Fibroblast of upper back skin (primary cell): ENCODE data around the gene OLFML1.

Experiments used
- DNase-seq: peaks from one replicate; pipeline ENCODE4 v3.0.0-alpha.2; 2013

Gene OLFML1

GRCh38 chr11:7485186-7486097 lies at the start of gene OLFML1:
Gene OLFML1, plus strand, starts transcription at chr11:7485506. Its CDS starts 370 bp downstream, at chr11:7485876.
- DNase-seq, result peak; percentile 52

GRCh38 chr11:7436146-7436545 lies 49.2 kb upstream of the OLFML1 start:
- DNase-seq, result no peak

- DNase-seq, result no peak
Observed at GRCh38 chr11:7436657-7437056, 48.6 kb upstream of the OLFML1 start.

- peak; percentile 84 for DNase-seq
Observed at GRCh38 chr11:7437696-7438095, 47.6 kb upstream of the OLFML1 start.

GRCh38 chr11:7439746-7440320 lies 45.5 kb upstream of the OLFML1 start:
- DNase-seq, result no peak

GRCh38 chr11:7442588-7443215 lies 42.6 kb upstream of the OLFML1 start:
- DNase-seq, result peak; percentile 50

GRCh38 chr11:7444091-7444981 lies 41.0 kb upstream of the OLFML1 start:
- peak; percentile 17 for DNase-seq

GRCh38 chr11:7445564-7445963 lies 39.7 kb upstream of the OLFML1 start:
- no peak for DNase-seq

GRCh38 chr11:7448201-7448600 lies 37.1 kb upstream of the OLFML1 start:
- DNase-seq, result no peak

- no peak for DNase-seq
Observed at GRCh38 chr11:7449211-7449840, 36.0 kb upstream of the OLFML1 start.

GRCh38 chr11:7449841-7450214 lies 35.5 kb upstream of the OLFML1 start:
- peak; percentile 2 for DNase-seq

GRCh38 chr11:7450836-7451235 lies 34.5 kb upstream of the OLFML1 start:
- DNase-seq, result no peak

- DNase-seq, result no peak
Observed at GRCh38 chr11:7451520-7451919, 33.8 kb upstream of the OLFML1 start.

- no peak for DNase-seq
Observed at GRCh38 chr11:7451952-7452494, 33.3 kb upstream of the OLFML1 start.

GRCh38 chr11:7454854-7455253 lies 30.5 kb upstream of the OLFML1 start:
- no peak for DNase-seq

GRCh38 chr11:7457211-7457610 lies 28.1 kb upstream of the OLFML1 start:
- DNase-seq, result peak; percentile 47

- DNase-seq, result no peak
Observed at GRCh38 chr11:7462706-7463105, 22.6 kb upstream of the OLFML1 start.

GRCh38 chr11:7467652-7468051 lies 17.7 kb upstream of the OLFML1 start:
- no peak for DNase-seq

- DNase-seq, result no peak
Observed at GRCh38 chr11:7469351-7469865, 15.9 kb upstream of the OLFML1 start.

GRCh38 chr11:7471071-7471470 lies 14.2 kb upstream of the OLFML1 start:
- DNase-seq, result no peak

GRCh38 chr11:7473717-7474116 lies 11.6 kb upstream of the OLFML1 start:
- no peak for DNase-seq

- peak; percentile 40 for DNase-seq
Observed at GRCh38 chr11:7480113-7480512, 5.2 kb upstream of the OLFML1 start.
